GM12801 (cell line): ENCODE results near the gene TYMP.

Source experiments
- CTCF ChIP-seq: IDR thresholded peaks from one replicate; pipeline ENCODE4 v1.5.1; 2011; ENCODE audit warnings: control low read depth; ENCODE audit not compliant: insufficient read length; ENCODE audit errors: extremely low read depth

TYMP gene

DNA sequence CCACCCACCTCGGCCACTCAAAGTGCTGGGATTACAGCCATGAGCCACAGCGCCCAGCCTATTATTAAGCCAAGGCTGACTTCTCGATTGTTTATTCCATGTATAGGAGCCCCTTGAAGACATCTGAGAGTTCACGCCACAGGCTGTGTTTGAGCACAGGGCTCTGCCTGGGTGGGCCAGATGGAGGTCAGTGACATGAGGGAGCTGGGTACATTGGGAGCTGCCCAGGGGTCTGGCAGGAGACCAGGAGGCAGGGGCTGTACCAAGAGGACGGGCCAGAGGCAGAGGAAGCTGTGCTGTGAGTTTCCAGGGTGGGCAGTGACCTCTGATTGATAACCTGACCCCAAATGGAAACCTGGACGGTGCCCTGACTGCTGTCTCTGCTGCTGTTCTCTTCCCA is 27.7 kb downstream of the TYMP start:
- no peak for TF ChIP-seq CTCF

DNA sequence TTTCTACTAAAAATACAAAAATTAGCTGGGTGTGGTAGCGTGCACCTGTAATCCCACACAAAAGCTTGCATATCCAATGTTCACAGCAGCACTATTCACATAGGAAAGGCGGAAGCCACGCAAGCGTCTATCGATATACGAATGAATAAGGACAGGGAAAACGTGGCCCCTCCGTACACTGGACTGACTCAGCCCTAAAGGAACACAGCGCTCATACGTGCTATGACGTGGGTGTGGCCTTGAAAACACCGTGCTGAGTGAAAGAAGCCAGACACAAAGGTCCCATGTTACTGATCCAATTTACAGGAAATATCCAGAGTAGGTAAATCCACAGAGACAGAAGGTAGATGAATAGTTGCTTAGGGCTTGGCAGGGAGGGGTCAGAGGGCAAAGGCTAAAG is 29.4 kb downstream of the TYMP start:
- TF ChIP-seq CTCF, result no peak

- TF ChIP-seq CTCF, result no peak
Measured at GRCh38 chr22:50498322-50498890, 31.4 kb downstream of the TYMP start.

GRCh38 chr22:50497093-50497492 is 32.7 kb downstream of the TYMP start:
- no peak for TF ChIP-seq CTCF

DNA sequence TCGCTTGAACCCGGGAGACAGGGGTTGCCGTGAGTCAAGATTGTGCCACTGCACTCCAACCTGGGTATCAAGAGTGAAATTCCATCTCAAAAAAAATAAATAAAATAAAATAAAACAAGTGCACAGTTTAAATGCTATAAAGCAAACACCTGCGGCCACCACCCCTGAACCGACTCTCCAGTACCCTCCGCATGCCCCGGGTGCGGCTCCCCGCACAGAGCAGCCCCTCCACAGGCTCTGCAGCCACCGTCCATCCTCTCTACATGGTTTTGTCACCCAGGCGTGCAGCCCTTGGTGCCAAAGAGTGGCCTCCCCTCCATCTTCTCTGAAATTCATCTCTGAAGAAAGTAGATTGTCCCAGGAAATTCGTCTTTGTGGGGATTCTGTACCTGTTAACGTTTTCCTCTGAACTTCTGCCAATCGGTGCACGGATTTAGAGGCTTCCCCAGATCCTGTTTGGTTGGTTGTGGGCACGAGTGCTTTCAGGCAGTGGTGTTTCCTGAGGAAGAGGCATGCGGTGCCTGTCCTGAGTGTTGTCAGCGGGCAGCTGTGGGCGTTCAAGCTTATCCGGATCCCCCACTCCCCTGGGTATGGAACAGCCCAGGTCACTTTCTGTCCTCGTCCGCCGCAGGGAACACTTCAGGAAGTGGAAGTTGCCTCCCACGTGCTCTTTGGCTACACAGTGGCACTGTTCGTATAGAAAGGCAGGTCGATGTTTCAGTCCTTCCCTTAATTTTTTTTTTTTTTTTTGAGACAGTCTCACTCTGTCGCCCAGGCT is 39.1 kb downstream of the TYMP start:
- no peak for TF ChIP-seq CTCF

GRCh38 chr22:50489363-50490243 is 40.2 kb downstream of the TYMP start:
- no peak for TF ChIP-seq CTCF

GRCh38 chr22:50488886-50489285 is 40.9 kb downstream of the TYMP start:
- TF ChIP-seq CTCF, result no peak
